PC-3 (cell line): Measurements from ENCODE around the gene ACP3. TPM values are rescaled to one million over a fixed set of nuclear protein-coding genes. Genes with fewer than 3 reads are reported as not detected.
A peak's percentile ranks its signal among the peaks of the same experiment; 100 is the strongest.

Source experiments
- ATAC-seq: fragments of 200-7000 bp; cut with Tn5 transposase; 2 replicates; pipeline ENCODE4 v1.9.1; 2020; ENCODE audit warnings: mild to moderate bottlenecking, moderate library complexity
- BruUV-seq: library from RNA; stranded (reverse); fragments of 400-500 nt; replicated peaks from 2 replicates; lab custom pipeline; 2021; lab: Mats Ljungman, UMichigan
- CTCF ChIA-PET: fragments of 300-600 bp; sonication (Branson Sonifier 250); formaldehyde crosslinking; loops from one replicate; lab custom pipeline; 2022; ENCODE audit warnings: antibody characterized with exemption; lab: Charles Lee
- POLR2A ChIA-PET: fragments of 300-600 bp; sonication (Branson Sonifier 250); formaldehyde crosslinking; loops from one replicate; lab custom pipeline; 2022; ENCODE audit warnings: antibody characterized with exemption; ENCODE audit not compliant: unreplicated experiment; lab: Charles Lee
- DNase-seq: peaks from one replicate; pipeline ENCODE4 v3.0.0-alpha.2; 2015
- H2AFZ ChIP-seq: fragments of 300-600 bp; sonication (generic); 2 replicates; pipeline ENCODE4 v1.6.0; 2016; ENCODE audit warnings: antibody characterized with exemption, low read length
- H3F3A ChIP-seq: fragments of 300-600 bp; sonication (generic); one replicate; pipeline ENCODE4 v1.6.0; 2017; ENCODE audit warnings: antibody characterized with exemption, low read length, control low read depth, mild to moderate bottlenecking; ENCODE audit not compliant: unreplicated experiment
- H3K27ac ChIP-seq: fragments of 300-600 bp; sonication (generic); 2 replicates; pipeline ENCODE4 v1.5.1; 2016; ENCODE audit warnings: mild to moderate bottlenecking, low read length
- H3K27me3 ChIP-seq: fragments of 300-600 bp; sonication (generic); 2 replicates; pipeline ENCODE4 v1.6.1; 2016; ENCODE audit warnings: low read length, mixed read lengths
- H3K36me3 ChIP-seq: fragments of 300-600 bp; sonication (generic); 2 replicates; pipeline ENCODE4 v1.6.1; 2016; ENCODE audit warnings: low read depth, mixed run types, low read length, mixed read lengths
- H3K4me1 ChIP-seq: fragments of 300-600 bp; sonication (generic); 2 replicates; pipeline ENCODE4 v1.5.1; 2016; ENCODE audit warnings: low read length; ENCODE audit not compliant: insufficient read depth
- H3K4me2 ChIP-seq: fragments of 300-600 bp; sonication (generic); 2 replicates; pipeline ENCODE4 v1.6.0; 2016; ENCODE audit warnings: low read length
- H3K4me3 ChIP-seq: fragments of 300-600 bp; sonication (generic); 2 replicates; pipeline ENCODE4 v1.5.1; 2016; ENCODE audit warnings: mild to moderate bottlenecking, low read length, mixed read lengths
- H3K79me2 ChIP-seq: fragments of 300-600 bp; sonication (generic); 2 replicates; pipeline ENCODE4 v1.6.1; 2017; ENCODE audit warnings: low read length, mixed read lengths
- H3K9ac ChIP-seq: fragments of 300-600 bp; sonication (generic); 2 replicates; pipeline ENCODE4 v1.6.0; 2016; ENCODE audit warnings: mild to moderate bottlenecking, low read length
- H3K9me2 ChIP-seq: fragments of 300-600 bp; sonication (generic); replicated peaks from 2 replicates; pipeline ENCODE4 v1.6.1; 2016; ENCODE audit warnings: mixed run types, low read length, mixed read lengths
- H3K9me3 ChIP-seq: fragments of 300-600 bp; sonication (generic); 2 replicates; pipeline ENCODE4 v1.6.1; 2016; ENCODE audit warnings: low read length, mixed read lengths
- H4K20me1 ChIP-seq: fragments of 300-600 bp; sonication (generic); 2 replicates; pipeline ENCODE4 v1.6.1; 2016; ENCODE audit warnings: low read length, mixed read lengths
- CTCF ChIP-seq: fragments of 300-600 bp; sonication (generic); conservative IDR thresholded peaks from 2 replicates; pipeline ENCODE4 v1.5.1; 2017; ENCODE audit warnings: antibody characterized with exemption, low read depth, mild to moderate bottlenecking, low read length
- EZH2 ChIP-seq: fragments of 300-600 bp; sonication (generic); IDR thresholded peaks from one replicate; pipeline ENCODE4 v1.6.1; 2017; ENCODE audit warnings: antibody characterized with exemption, mild to moderate bottlenecking, low read length; ENCODE audit not compliant: unreplicated experiment
- EZH2phosphoT487 ChIP-seq: fragments of 300-600 bp; sonication (generic); IDR thresholded peaks from 2 replicates; pipeline ENCODE4 v1.6.1; 2018; ENCODE audit warnings: mild to moderate bottlenecking, antibody characterized with exemption, low read length, borderline replicate concordance
- intact Hi-C: fragments of 100-400 bp; cut with micrococcal nuclease; formaldehyde crosslinking; loops from 2 replicates; pipeline ENCODE4 v1.9.0; 2023
- total RNA-seq: library from RNA; depleted of rRNA; stranded (reverse); fragments of >200 nt; gene quantifications from 2 replicates; pipeline ENCODE4 v1.2.3, GENCODE V29; 2014

The ACP3 gene
- total RNA-seq, 1 experiment from 2014 or later, result 0.15 TPM

- Histone ChIP-seq H3K27ac (peak overlapping the region; percentile 98), H3K4me1 (peaks cover 36% of the 10 kb centered on the region), H3K4me2 (peak overlapping the region; percentile 88), H3K9me2 (no peaks in the 10 kb centered on the region), H3K9me3 (no peaks in the 10 kb centered on the region), H3K79me2 (no peaks in the 10 kb centered on the region), H3K9ac (peak overlapping the region; percentile 76), H3K4me3 (peak overlapping the region; percentile 58), H3F3A (peaks cover 12% of the 10 kb centered on the region), H2AFZ (no peak overlapping the region), H3K36me3 (no peaks in the 10 kb centered on the region), H4K20me1 (no peaks in the 10 kb centered on the region), H3K27me3 (no peaks in the 10 kb centered on the region)
- CTCF ChIA-PET, result interaction anchor here (0.6 to 1.3 kb wide), 4 partner anchors 25 to 218 kb away, joined by 4 to 19 read pairs (median 7); no protein-coding TSS in a partner anchor
- POLR2A ChIA-PET, result interaction anchor here (0.5 to 0.6 kb wide), 2 partner anchors 29 to 35 kb away, joined by 3 read pairs; no protein-coding TSS in a partner anchor
- peak; percentile 75 for DNase-seq
- peak; percentile 45 for ATAC-seq
- intact Hi-C loops, result loop anchor here (1.0 kb wide), 1 partner anchor 13 kb away; no protein-coding TSS in a partner anchor
- TF ChIP-seq EZH2phosphoT487 (no peak), EZH2 (no peak), CTCF (no peak)
- no TSS peak for BruUV-seq
Observed at GRCh38 chr3:132318451-132318850, 1.2 kb downstream of the ACP3 start.

DNA sequence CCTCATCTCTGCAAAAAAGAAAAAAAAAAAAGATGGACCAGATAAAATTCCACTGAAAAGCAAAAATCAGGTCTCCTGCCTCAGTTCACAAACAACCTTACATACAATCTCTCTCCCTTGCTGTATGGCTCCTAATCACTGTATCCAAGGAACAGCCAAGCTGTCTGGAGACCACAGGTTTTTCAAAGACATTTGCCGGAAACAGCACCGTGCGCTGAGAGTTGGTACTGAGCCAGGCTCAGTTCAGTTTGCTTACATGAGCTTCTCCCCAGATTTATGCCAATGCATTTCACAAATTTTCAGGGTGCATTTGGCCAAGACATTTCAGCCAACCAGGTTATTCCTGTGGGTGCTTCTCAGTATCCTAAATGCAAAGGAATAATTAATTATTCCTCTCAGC lies 4.1 kb downstream of the ACP3 start:
- Histone ChIP-seq H3K9me3 (no peaks in the 10 kb centered on the region), H3F3A (peaks cover 12% of the 10 kb centered on the region), H3K4me1 (peaks cover 28% of the 10 kb centered on the region), H3K79me2 (no peaks in the 10 kb centered on the region), H3K27ac (no peak overlapping the region), H3K27me3 (no peaks in the 10 kb centered on the region), H3K4me2 (no peak overlapping the region), H3K4me3 (no peak overlapping the region), H2AFZ (no peak overlapping the region), H3K9me2 (no peaks in the 10 kb centered on the region), H3K36me3 (no peaks in the 10 kb centered on the region), H4K20me1 (no peaks in the 10 kb centered on the region), H3K9ac (no peak overlapping the region)
- no peak for DNase-seq
- ATAC-seq, result no peak
- ChIA-PET CTCF (no interaction called here), POLR2A (no interaction called here)
- intact Hi-C loops, result no loop called here
- TF ChIP-seq CTCF, result no peak
- TF ChIP-seq EZH2, result no peak
- no peak for TF ChIP-seq EZH2phosphoT487
- BruUV-seq, result no TSS peak

DNA sequence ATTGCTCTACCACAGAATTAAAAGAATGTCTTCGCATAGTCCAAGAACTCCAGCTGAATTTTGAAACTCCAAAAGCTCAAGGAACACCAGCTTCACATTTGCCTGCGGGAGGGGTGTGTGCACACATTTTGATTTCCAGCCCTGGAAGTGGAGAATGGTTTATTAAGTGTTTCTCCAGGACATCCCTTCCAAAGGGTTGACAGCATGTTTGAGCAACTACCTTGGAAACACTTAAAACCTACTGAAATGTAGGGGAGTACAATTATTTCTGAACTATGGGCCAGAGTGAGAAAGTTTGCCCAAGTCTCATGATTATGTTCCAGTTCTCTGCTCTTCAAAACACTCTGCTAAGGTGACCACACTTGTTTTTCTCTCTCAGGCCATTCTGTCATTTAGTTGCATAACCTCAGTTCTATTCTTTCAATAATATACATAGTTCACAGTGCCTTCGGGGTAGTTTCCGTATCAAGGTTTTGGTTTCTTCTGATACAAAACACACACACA lies 7.9 kb downstream of the ACP3 start:
- H3K27ac ChIP-seq, result no peak overlapping the region
- no peak for DNase-seq
- no TSS peak for BruUV-seq
- no peaks in the 10 kb centered on the region for H3K79me2 ChIP-seq
- H3K4me3 ChIP-seq, result no peak overlapping the region
- ChIA-PET CTCF (no interaction called here), POLR2A (interaction anchor here (0.6 kb wide), 1 partner anchor 79 kb away, joined by 6 read pairs; no protein-coding TSS in a partner anchor)
- no peak for TF ChIP-seq EZH2phosphoT487
- no peak for TF ChIP-seq CTCF
- TF ChIP-seq EZH2, result no peak
- intact Hi-C loops, result no loop called here
- no peak overlapping the region for H3K9ac ChIP-seq
- no peaks in the 10 kb centered on the region for H3F3A ChIP-seq
- ATAC-seq, result no peak
- no peaks in the 10 kb centered on the region for H3K4me1 ChIP-seq
- no peaks in the 10 kb centered on the region for H4K20me1 ChIP-seq
- no peaks in the 10 kb centered on the region for H3K27me3 ChIP-seq
- H3K9me2 ChIP-seq, result no peaks in the 10 kb centered on the region
- no peaks in the 10 kb centered on the region for H3K36me3 ChIP-seq
- H3K4me2 ChIP-seq, result no peak overlapping the region
- no peaks in the 10 kb centered on the region for H3K9me3 ChIP-seq
- H2AFZ ChIP-seq, result no peak overlapping the region
